Activated T-helper 17 cell treated with anti-CD3 and anti-CD28 coated beads, Interleukin-2, amount 50 U/mL, for 72 hours (primary cell): ENCODE results near the gene SON. TPM values are rescaled to one million over a fixed set of nuclear protein-coding genes. Genes with fewer than 3 reads are reported as not detected.
"Not testable (repeated sequence)": the region's sequence is repeated elsewhere in the genome, so short reads cannot be mapped to it uniquely, and the experiment has no call there.

Experiments
- ATAC-seq: fragments of 150-1000 bp; cut with Tn5 transposase; replicated peaks from 2 replicates; pipeline ENCODE4 v1.10.0; 2021; ENCODE audit warnings: mild to moderate bottlenecking, moderate library complexity
- H3K27ac Mint-ChIP-seq: one replicate; pipeline ENCODE4 v1.8.0; 2022; ENCODE audit warnings: mixed read lengths
- H3K27me3 Mint-ChIP-seq: one replicate; pipeline ENCODE4 v1.8.0; 2022; ENCODE audit warnings: mixed read lengths
- H3K36me3 Mint-ChIP-seq: one replicate; pipeline ENCODE4 v1.8.0; 2022; ENCODE audit warnings: low read depth, mild to moderate bottlenecking, mixed read lengths
- H3K4me1 Mint-ChIP-seq: one replicate; pipeline ENCODE4 v1.8.0; 2022; ENCODE audit warnings: mixed read lengths
- H3K4me3 Mint-ChIP-seq: one replicate; pipeline ENCODE4 v1.8.0; 2022; ENCODE audit warnings: mild to moderate bottlenecking, mixed read lengths
- H3K9me3 Mint-ChIP-seq: one replicate; pipeline ENCODE4 v1.8.0; 2022; ENCODE audit warnings: mixed read lengths
- total RNA-seq, 2 donors: library from RNA; stranded (reverse); gene quantifications; one replicate each; pipeline ENCODE4 v1.2.3, GENCODE V29; 2022

The SON gene
- total RNA-seq, 2 donors from 2014 or later: 242 to 282 TPM

- peak; percentile 16 for ATAC-seq
Measured at GRCh38 chr21:33572350-33572749, 29.5 kb downstream of the SON start.

GRCh38 chr21:33576741-33577141 is 33.9 kb downstream of the SON start:
- H3K27me3 Mint-ChIP-seq, H3K4me3 Mint-ChIP-seq, H3K4me1 Mint-ChIP-seq, H3K9me3 Mint-ChIP-seq, ATAC-seq: not testable (repeated sequence)
- peaks cover 98% of the 10 kb centered on the region for H3K36me3 Mint-ChIP-seq
- peak overlapping the region; percentile 22 for H3K27ac Mint-ChIP-seq

More at GRCh38 chr21:33572350-33572749, 29.5 kb downstream of the SON start:
- no peak overlapping the region for H3K4me3 Mint-ChIP-seq
- H3K36me3 Mint-ChIP-seq: peaks cover 95% of the 10 kb centered on the region
- no peaks in the 10 kb centered on the region for H3K9me3 Mint-ChIP-seq
- peaks cover 6% of the 10 kb centered on the region for H3K4me1 Mint-ChIP-seq
- peak overlapping the region; percentile 33 for H3K27ac Mint-ChIP-seq
- no peaks in the 10 kb centered on the region for H3K27me3 Mint-ChIP-seq

GRCh38 chr21:33578214-33578613 is 35.4 kb downstream of the SON start:
- H3K27me3 Mint-ChIP-seq: no peaks in the 10 kb centered on the region
- no peaks in the 10 kb centered on the region for H3K9me3 Mint-ChIP-seq
- H3K36me3 Mint-ChIP-seq: peaks cover 95% of the 10 kb centered on the region
- H3K27ac Mint-ChIP-seq: no peak overlapping the region
- ATAC-seq: no peak
- peaks cover 5% of the 10 kb centered on the region for H3K4me1 Mint-ChIP-seq
- H3K4me3 Mint-ChIP-seq: no peak overlapping the region

- no peaks in the 10 kb centered on the region for H3K27me3 Mint-ChIP-seq
- peaks cover 87% of the 10 kb centered on the region for H3K36me3 Mint-ChIP-seq
- peak overlapping the region; percentile 75 for H3K27ac Mint-ChIP-seq
- ATAC-seq: peak; percentile 43
- no peak overlapping the region for H3K4me3 Mint-ChIP-seq
- H3K9me3 Mint-ChIP-seq: no peaks in the 10 kb centered on the region
- peaks cover 5% of the 10 kb centered on the region for H3K4me1 Mint-ChIP-seq
Measured at GRCh38 chr21:33578959-33579542, 36.2 kb downstream of the SON start.

- Mint-ChIP-seq H3K9me3 (no peaks in the 10 kb centered on the region), H3K36me3 (peaks cover 70% of the 10 kb centered on the region), H3K4me3 (no peak overlapping the region), H3K27me3 (no peaks in the 10 kb centered on the region), H3K4me1 (peaks cover 11% of the 10 kb centered on the region), H3K27ac (no peak overlapping the region)
- no peak for ATAC-seq
Measured at GRCh38 chr21:33584455-33584854, 41.6 kb downstream of the SON start.

- peaks cover 47% of the 10 kb centered on the region for H3K36me3 Mint-ChIP-seq
- ATAC-seq: no peak
- H3K27me3 Mint-ChIP-seq: no peaks in the 10 kb centered on the region
- H3K4me1 Mint-ChIP-seq: peaks cover 11% of the 10 kb centered on the region
- no peak overlapping the region for H3K27ac Mint-ChIP-seq
- no peaks in the 10 kb centered on the region for H3K9me3 Mint-ChIP-seq
- peak overlapping the region; percentile 93 for H3K4me3 Mint-ChIP-seq
Measured at GRCh38 chr21:33586927-33587326, 44.1 kb downstream of the SON start.

- H3K36me3 Mint-ChIP-seq: peaks cover 37% of the 10 kb centered on the region
Measured at GRCh38 chr21:33587792-33588484, 45.1 kb downstream of the SON start.

GRCh38 chr21:33588485-33589335 is 45.9 kb downstream of the SON start, which contains the start of gene DONSON:
TSS of gene DONSON (minus strand) at chr21:33588684. CDS start at chr21:33588641, 43 bp downstream.
- Mint-ChIP-seq H3K9me3 (no peaks in the 10 kb centered on the region), H3K27me3 (no peaks in the 10 kb centered on the region), H3K4me1 (peaks cover 11% of the 10 kb centered on the region), H3K36me3 (peaks cover 37% of the 10 kb centered on the region), H3K4me3 (peak within 1 kb of the TSS; percentile 93), H3K27ac (peak within 1 kb of the TSS; percentile 89)
- ATAC-seq: peak; percentile 98

More at GRCh38 chr21:33587792-33588484, 45.1 kb downstream of the SON start:
- Mint-ChIP-seq H3K27ac (peak overlapping the region; percentile 83), H3K27me3 (no peaks in the 10 kb centered on the region), H3K4me3 (peak overlapping the region; percentile 93), H3K4me1 (peaks cover 11% of the 10 kb centered on the region), H3K9me3 (no peaks in the 10 kb centered on the region)
- ATAC-seq: peak; percentile 20

- H3K27ac Mint-ChIP-seq: no peak overlapping the region
- H3K4me1 Mint-ChIP-seq: no peaks in the 10 kb centered on the region
- H3K36me3 Mint-ChIP-seq: peaks cover 82% of the 10 kb centered on the region
- no peak for ATAC-seq
- no peaks in the 10 kb centered on the region for H3K9me3 Mint-ChIP-seq
- no peaks in the 10 kb centered on the region for H3K27me3 Mint-ChIP-seq
- H3K4me3 Mint-ChIP-seq: no peak overlapping the region
Measured at GRCh38 chr21:33598051-33598450, 55.2 kb downstream of the SON start.

- Mint-ChIP-seq H3K36me3 (peaks cover 52% of the 10 kb centered on the region), H3K9me3 (no peaks in the 10 kb centered on the region), H3K4me3 (no peak overlapping the region), H3K27me3 (no peaks in the 10 kb centered on the region), H3K4me1 (peaks cover 5% of the 10 kb centered on the region), H3K27ac (peak overlapping the region; percentile 28)
- ATAC-seq: no peak
Measured at GRCh38 chr21:33608559-33608958, 65.7 kb downstream of the SON start.

- Mint-ChIP-seq H3K27me3 (no peaks in the 10 kb centered on the region), H3K4me1 (no peaks in the 10 kb centered on the region), H3K36me3 (peaks cover 64% of the 10 kb centered on the region), H3K9me3 (no peaks in the 10 kb centered on the region), H3K27ac (no peak overlapping the region), H3K4me3 (no peak overlapping the region)
- ATAC-seq: no peak
Measured at GRCh38 chr21:33611006-33611744, 68.3 kb downstream of the SON start.

- H3K27ac Mint-ChIP-seq, H3K27me3 Mint-ChIP-seq, H3K4me3 Mint-ChIP-seq, ATAC-seq, H3K9me3 Mint-ChIP-seq, H3K4me1 Mint-ChIP-seq: not testable (repeated sequence)
- peaks cover 78% of the 10 kb centered on the region for H3K36me3 Mint-ChIP-seq
Measured at GRCh38 chr21:33617565-33617964, 74.7 kb downstream of the SON start.

- Mint-ChIP-seq H3K4me1 (no peaks in the 10 kb centered on the region), H3K9me3 (no peaks in the 10 kb centered on the region), H3K36me3 (peaks cover 77% of the 10 kb centered on the region), H3K27ac (no peak overlapping the region), H3K4me3 (no peak overlapping the region), H3K27me3 (no peaks in the 10 kb centered on the region)
- ATAC-seq: no peak
Measured at GRCh38 chr21:33618407-33618806, 75.6 kb downstream of the SON start.

GRCh38 chr21:33619726-33620125 is 76.9 kb downstream of the SON start:
- H3K9me3 Mint-ChIP-seq: no peaks in the 10 kb centered on the region
- no peak for ATAC-seq
- no peak overlapping the region for H3K27ac Mint-ChIP-seq
- no peaks in the 10 kb centered on the region for H3K27me3 Mint-ChIP-seq
- H3K4me3 Mint-ChIP-seq: no peak overlapping the region
- H3K36me3 Mint-ChIP-seq: peaks cover 77% of the 10 kb centered on the region
- H3K4me1 Mint-ChIP-seq: no peaks in the 10 kb centered on the region
